Neural crest cell (in vitro differentiated cells): ENCODE results near the gene HBM. TPM values are rescaled to one million over a fixed set of nuclear protein-coding genes. Genes with fewer than 3 reads are reported as not detected.
"Not testable (repeated sequence)": the region's sequence is repeated elsewhere in the genome, so short reads cannot be mapped to it uniquely, and the experiment has no call there.

Source experiments
- DNase-seq: peaks from one replicate; pipeline ENCODE4 v3.0.0; 2021; ENCODE audit warnings: low read depth, mixed read lengths, low spot score
- H3K27ac Mint-ChIP-seq: one replicate; pipeline ENCODE4 v1.8.0; 2021; ENCODE audit warnings: mild to moderate bottlenecking, mixed read lengths; ENCODE audit not compliant: unreplicated experiment
- H3K27me3 Mint-ChIP-seq: 2 replicates; pipeline ENCODE4 v1.8.0; 2021; ENCODE audit warnings: low read depth, mild to moderate bottlenecking, mixed read lengths
- H3K36me3 Mint-ChIP-seq: 2 replicates; pipeline ENCODE4 v1.8.0; 2021; ENCODE audit warnings: low read depth, mild to moderate bottlenecking, mixed read lengths
- H3K4me1 Mint-ChIP-seq: 2 replicates; pipeline ENCODE4 v1.8.0; 2021; ENCODE audit warnings: mixed read lengths
- H3K4me3 Mint-ChIP-seq: one replicate; pipeline ENCODE4 v1.8.0; 2021; ENCODE audit warnings: mild to moderate bottlenecking, mixed read lengths
- H3K9me3 Mint-ChIP-seq: 2 replicates; pipeline ENCODE4 v1.8.0; 2021; ENCODE audit warnings: mixed read lengths
- total RNA-seq: library from RNA; stranded (reverse); gene quantifications from 2 replicates; pipeline ENCODE4 v1.2.1, GENCODE V29; 2021
- TF ChIP-seq, protein P1 (sequence below): fragments of 200-600 bp; sonication (generic); conservative IDR thresholded peaks from 2 replicates; pipeline ENCODE4 v1.5.0; 2021; ENCODE audit warnings: antibody characterized with exemption, mild to moderate bottlenecking

Gene HBM
- total RNA-seq, 1 donor from 2014 or later: not detected

DNA sequence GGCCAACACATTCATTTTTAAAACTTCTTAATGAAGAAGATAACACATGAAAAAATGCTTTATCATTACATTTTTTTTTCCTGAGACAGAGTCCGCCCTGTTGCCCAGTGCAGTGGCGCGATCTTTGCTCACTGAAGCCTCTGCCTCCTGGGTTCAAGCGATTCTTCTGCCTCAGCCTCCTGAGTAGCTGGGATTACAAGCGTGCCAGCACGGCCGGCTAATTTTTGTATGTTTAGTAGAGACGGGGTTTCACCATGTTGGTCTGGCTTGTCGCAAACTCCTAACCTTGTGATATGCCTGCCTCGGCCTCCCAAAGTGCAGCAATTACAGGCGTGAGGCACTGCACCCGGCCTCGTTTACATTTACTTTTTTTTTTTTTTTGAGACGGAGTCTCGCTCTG, 27.7 kb downstream of the HBM start:
- no peak for DNase-seq
- H3K27me3 Mint-ChIP-seq: peaks cover 3% of the 10 kb centered on the region
- no peak overlapping the region for H3K27ac Mint-ChIP-seq
- no peaks in the 10 kb centered on the region for H3K4me1 Mint-ChIP-seq
- peaks cover 27% of the 10 kb centered on the region for H3K36me3 Mint-ChIP-seq
- H3K9me3 Mint-ChIP-seq: no peaks in the 10 kb centered on the region
- TF ChIP-seq, protein P1, sequence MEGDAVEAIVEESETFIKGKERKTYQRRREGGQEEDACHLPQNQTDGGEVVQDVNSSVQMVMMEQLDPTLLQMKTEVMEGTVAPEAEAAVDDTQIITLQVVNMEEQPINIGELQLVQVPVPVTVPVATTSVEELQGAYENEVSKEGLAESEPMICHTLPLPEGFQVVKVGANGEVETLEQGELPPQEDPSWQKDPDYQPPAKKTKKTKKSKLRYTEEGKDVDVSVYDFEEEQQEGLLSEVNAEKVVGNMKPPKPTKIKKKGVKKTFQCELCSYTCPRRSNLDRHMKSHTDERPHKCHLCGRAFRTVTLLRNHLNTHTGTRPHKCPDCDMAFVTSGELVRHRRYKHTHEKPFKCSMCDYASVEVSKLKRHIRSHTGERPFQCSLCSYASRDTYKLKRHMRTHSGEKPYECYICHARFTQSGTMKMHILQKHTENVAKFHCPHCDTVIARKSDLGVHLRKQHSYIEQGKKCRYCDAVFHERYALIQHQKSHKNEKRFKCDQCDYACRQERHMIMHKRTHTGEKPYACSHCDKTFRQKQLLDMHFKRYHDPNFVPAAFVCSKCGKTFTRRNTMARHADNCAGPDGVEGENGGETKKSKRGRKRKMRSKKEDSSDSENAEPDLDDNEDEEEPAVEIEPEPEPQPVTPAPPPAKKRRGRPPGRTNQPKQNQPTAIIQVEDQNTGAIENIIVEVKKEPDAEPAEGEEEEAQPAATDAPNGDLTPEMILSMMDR: no peak
- no peak overlapping the region for H3K4me3 Mint-ChIP-seq

DNA sequence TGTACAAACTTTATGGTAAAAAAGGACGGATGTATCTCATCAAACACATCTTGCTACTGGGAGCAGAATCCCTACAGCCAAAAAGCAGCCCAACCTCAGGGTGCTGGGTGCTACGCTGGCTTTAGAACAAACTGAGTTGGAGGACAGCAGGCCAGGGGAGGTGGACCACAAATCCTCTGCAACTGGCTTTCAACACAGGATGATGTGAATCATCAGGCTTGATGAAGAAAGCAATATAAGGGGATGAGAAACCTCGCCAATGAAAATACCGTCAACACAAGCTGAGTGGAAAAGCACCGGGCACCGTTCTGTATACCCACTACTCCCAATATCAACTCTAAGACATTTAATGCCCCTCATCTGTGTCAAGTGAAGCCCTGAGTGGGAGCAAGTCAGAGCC, 28.7 kb downstream of the HBM start:
- TF ChIP-seq, protein P1: no peak
- peaks cover 3% of the 10 kb centered on the region for H3K27me3 Mint-ChIP-seq
- H3K4me1 Mint-ChIP-seq: no peaks in the 10 kb centered on the region
- no peak for DNase-seq
- peaks cover 19% of the 10 kb centered on the region for H3K36me3 Mint-ChIP-seq
- no peak overlapping the region for H3K27ac Mint-ChIP-seq
- H3K4me3 Mint-ChIP-seq: no peak overlapping the region
- H3K9me3 Mint-ChIP-seq: no peaks in the 10 kb centered on the region

DNA sequence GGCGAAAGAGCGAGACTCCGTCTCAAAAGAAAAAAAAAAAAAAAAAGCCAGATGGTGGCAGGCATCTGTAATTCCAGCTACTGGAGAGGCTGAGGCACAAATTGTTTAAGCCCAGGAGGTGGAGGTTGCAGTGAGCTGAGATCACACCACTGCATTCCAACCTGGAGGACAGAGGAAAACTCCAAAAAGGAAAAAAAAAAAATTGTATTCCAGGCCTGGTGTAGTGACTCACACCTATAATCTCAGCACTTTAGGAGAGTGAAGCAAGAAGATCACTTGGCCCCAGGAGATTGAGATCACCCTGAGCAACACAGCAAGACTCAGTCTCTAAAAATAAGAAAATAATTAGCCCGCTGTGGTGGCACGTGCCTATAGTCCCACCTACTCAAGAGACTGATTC, 34.6 kb downstream of the HBM start:
- DNase-seq: no peak
- TF ChIP-seq, protein P1: no peak
- peaks cover 11% of the 10 kb centered on the region for H3K36me3 Mint-ChIP-seq
- no peaks in the 10 kb centered on the region for H3K27me3 Mint-ChIP-seq
- no peak overlapping the region for H3K4me3 Mint-ChIP-seq
- H3K4me1 Mint-ChIP-seq: no peaks in the 10 kb centered on the region
- no peak overlapping the region for H3K27ac Mint-ChIP-seq
- no peaks in the 10 kb centered on the region for H3K9me3 Mint-ChIP-seq

DNA sequence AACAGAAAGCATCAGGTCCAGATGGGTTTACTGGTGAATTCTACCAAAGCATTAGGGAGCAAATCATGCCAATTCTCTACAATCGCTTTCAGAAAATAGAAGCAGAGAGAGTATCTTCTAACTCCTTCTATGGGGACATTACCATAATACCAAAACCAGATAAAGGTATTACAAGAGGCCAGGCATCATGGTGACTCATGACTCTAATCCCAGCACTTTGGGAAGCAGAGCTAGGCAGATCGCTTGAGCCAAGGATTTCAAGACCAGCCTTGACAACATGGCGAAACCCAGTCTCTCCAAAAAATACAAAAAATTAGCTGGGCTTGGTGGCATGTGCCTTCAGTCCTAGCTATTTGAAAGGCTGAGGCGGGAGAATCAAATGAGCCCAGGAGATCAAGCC, 37.5 kb downstream of the HBM start:
- peaks cover 13% of the 10 kb centered on the region for H3K36me3 Mint-ChIP-seq
- TF ChIP-seq, protein P1: no peak
- no peaks in the 10 kb centered on the region for H3K9me3 Mint-ChIP-seq
- DNase-seq: no peak
- no peaks in the 10 kb centered on the region for H3K4me1 Mint-ChIP-seq
- H3K4me3 Mint-ChIP-seq: no peak overlapping the region
- H3K27ac Mint-ChIP-seq: no peak overlapping the region
- no peaks in the 10 kb centered on the region for H3K27me3 Mint-ChIP-seq

DNA sequence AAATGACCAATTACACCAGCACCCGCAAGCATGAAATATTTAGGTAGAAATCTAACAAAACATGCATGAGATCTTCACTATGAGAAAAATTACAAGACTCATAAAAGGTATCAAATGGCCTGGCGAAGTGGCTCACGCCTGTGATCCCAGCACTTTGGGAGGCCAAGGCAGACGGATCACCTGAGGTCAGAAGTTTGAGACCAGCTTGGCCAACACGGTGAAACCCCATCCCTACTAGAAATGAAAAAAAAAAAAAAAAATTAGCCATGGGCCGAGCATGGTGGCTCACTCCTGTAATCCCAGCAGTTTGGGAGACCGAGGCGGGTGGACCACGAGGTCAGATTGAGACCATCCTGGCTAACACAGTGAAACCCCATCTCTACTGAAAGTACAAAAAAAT, 38.3 kb downstream of the HBM start:
- peaks cover 16% of the 10 kb centered on the region for H3K36me3 Mint-ChIP-seq
- not testable (repeated sequence) for H3K27me3 Mint-ChIP-seq, H3K27ac Mint-ChIP-seq, H3K4me1 Mint-ChIP-seq, H3K9me3 Mint-ChIP-seq, DNase-seq, H3K4me3 Mint-ChIP-seq

DNA sequence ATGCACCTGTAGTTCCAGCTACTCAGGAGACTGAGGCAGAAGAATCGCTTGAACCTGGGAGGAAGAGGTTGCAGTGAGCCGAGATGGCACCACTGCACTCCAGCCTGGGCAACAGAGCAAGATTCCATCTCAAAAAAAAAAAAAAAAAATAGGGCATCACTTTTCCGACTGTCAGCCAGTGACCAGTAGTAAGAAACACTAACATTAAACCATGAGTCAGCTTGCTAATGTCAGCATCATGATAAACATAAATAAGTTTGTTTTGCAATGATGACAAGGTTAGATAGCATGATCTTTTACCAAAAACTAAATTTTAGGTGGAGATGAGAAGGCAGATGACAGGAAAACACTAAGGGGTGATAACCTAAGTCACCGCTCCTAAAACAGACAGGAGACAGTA, 43.6 kb downstream of the HBM start:
- not testable (repeated sequence) for H3K9me3 Mint-ChIP-seq, H3K4me3 Mint-ChIP-seq, H3K27ac Mint-ChIP-seq, H3K4me1 Mint-ChIP-seq, H3K27me3 Mint-ChIP-seq, DNase-seq, H3K36me3 Mint-ChIP-seq

DNA sequence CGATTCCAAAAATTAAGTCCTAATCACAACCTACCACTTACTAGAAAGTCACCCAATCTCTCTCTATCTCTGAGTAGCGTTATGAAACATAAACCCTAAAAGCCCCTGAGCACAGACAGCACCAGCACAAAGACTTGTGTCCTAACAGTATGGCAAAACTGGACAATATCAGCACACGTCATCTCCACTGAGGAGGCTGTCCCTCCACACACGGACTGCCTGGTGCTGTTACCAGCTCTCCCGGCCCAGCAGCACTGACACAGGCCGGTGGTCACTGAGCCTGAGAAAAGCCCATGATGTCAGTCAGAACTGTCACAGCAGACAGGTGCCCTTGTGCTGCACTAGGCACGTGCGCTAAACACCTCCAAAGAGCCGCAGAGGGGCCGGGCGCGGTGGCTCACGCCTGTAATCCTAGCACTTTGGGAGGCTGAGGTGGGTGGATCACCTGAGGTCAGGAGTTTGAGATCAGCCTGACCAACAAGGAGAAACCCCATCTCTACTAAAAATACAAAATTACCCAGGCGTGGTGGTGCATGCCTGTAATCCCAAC, 45.9 kb downstream of the HBM start:
- DNase-seq, H3K4me3 Mint-ChIP-seq, H3K27me3 Mint-ChIP-seq, H3K4me1 Mint-ChIP-seq, H3K27ac Mint-ChIP-seq, H3K9me3 Mint-ChIP-seq: not testable (repeated sequence)
- H3K36me3 Mint-ChIP-seq: peaks cover 13% of the 10 kb centered on the region
